Loucy (cell line): ENCODE results near the gene PPL.

Experiments
- H2AFZ ChIP-seq: fragments of 200-600 bp; sonication (generic); 2 replicates; pipeline ENCODE4 v1.6.0; 2016; ENCODE audit warnings: antibody characterized with exemption, mild to moderate bottlenecking, low read length, moderate library complexity
- H3F3A ChIP-seq: fragments of 200-600 bp; 2 replicates; pipeline ENCODE4 v1.6.0; 2016; ENCODE audit warnings: antibody characterized with exemption, low read depth, mild to moderate bottlenecking
- H3K27me3 ChIP-seq: fragments of 200-600 bp; sonication (generic); 2 replicates; pipeline ENCODE4 v1.6.1; 2014; ENCODE audit warnings: low read length, mild to moderate bottlenecking; ENCODE audit not compliant: insufficient read depth, poor library complexity, severe bottlenecking
- H3K36me3 ChIP-seq: fragments of 200-600 bp; sonication (generic); 2 replicates; pipeline ENCODE4 v1.6.1; 2016; ENCODE audit warnings: low read length; ENCODE audit not compliant: insufficient read depth
- H3K4me1 ChIP-seq: fragments of 200-600 bp; sonication (generic); 2 replicates; pipeline ENCODE4 v1.5.1; 2014; ENCODE audit warnings: low read length, mild to moderate bottlenecking; ENCODE audit not compliant: insufficient read depth, poor library complexity, severe bottlenecking
- H3K4me2 ChIP-seq: fragments of 200-600 bp; sonication (generic); 2 replicates; pipeline ENCODE4 v1.6.0; 2014; ENCODE audit warnings: antibody characterized with exemption, low read length, low read depth, mild to moderate bottlenecking; ENCODE audit not compliant: poor library complexity, severe bottlenecking
- H3K4me3 ChIP-seq: fragments of 200-600 bp; sonication (generic); 2 replicates; pipeline ENCODE4 v1.5.1; 2014; ENCODE audit warnings: low read length, mild to moderate bottlenecking, mixed read lengths; ENCODE audit not compliant: poor library complexity, severe bottlenecking
- H3K79me2 ChIP-seq: fragments of 200-600 bp; sonication (generic); 2 replicates; pipeline ENCODE4 v1.6.1; 2014; ENCODE audit warnings: low read length; ENCODE audit not compliant: insufficient read depth
- H3K9ac ChIP-seq: fragments of 200-600 bp; sonication (generic); 2 replicates; pipeline ENCODE4 v1.6.0; 2014; ENCODE audit warnings: mild to moderate bottlenecking, low read depth, low read length, moderate library complexity; ENCODE audit not compliant: poor library complexity, severe bottlenecking
- H3K9me2 ChIP-seq: fragments of 200-600 bp; sonication (generic); replicated peaks from 2 replicates; pipeline ENCODE4 v1.6.1; 2016; ENCODE audit warnings: low read depth, low read length, mixed read lengths
- H3K9me3 ChIP-seq: fragments of 200-600 bp; sonication (generic); 2 replicates; pipeline ENCODE4 v1.6.1; 2014; ENCODE audit warnings: mild to moderate bottlenecking, antibody characterized with exemption, low read length, low read depth; ENCODE audit not compliant: insufficient read depth
- H4K20me1 ChIP-seq: fragments of 200-600 bp; sonication (generic); 2 replicates; pipeline ENCODE4 v1.6.0; 2014; ENCODE audit warnings: antibody characterized with exemption, low read length, mild to moderate bottlenecking; ENCODE audit not compliant: insufficient read depth, poor library complexity, severe bottlenecking
- EZH2phosphoT487 ChIP-seq: fragments of 200-600 bp; IDR thresholded peaks from 2 replicates; pipeline ENCODE4 v1.6.1; 2018; ENCODE audit warnings: antibody characterized with exemption, mild to moderate bottlenecking, moderate library complexity, borderline replicate concordance
- TF ChIP-seq, protein P1 (sequence below): fragments of 200-600 bp; sonication (generic); conservative IDR thresholded peaks from 2 replicates; pipeline ENCODE4 v1.5.1; 2014; ENCODE audit warnings: mild to moderate bottlenecking, antibody characterized with exemption, low read length

Gene PPL

DNA sequence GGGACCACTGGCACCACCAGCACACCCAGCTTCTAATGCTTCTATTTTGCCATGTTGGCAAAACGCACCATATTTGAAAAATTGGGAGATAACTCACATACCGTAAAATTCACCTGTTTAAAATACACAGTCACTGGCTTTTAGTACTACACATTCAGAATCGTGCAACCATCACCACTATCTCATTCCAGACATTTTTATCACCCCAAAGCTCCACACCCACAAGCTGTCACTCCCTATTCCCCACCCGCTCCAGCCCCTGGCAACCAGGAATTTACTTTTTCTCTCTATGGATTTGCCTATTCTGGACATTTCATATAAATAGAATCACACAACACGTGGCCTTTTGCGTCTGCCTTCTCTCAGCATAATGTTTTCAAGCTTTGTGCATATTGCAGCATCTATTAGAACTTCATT is 25.0 kb downstream of the PPL start:
- Histone ChIP-seq H3K36me3 (no peaks in the 10 kb centered on the region), H3K9me2 (no peaks in the 10 kb centered on the region), H3K4me2 (no peak overlapping the region), H3K4me1 (no peaks in the 10 kb centered on the region), H3K9me3 (no peaks in the 10 kb centered on the region), H3K4me3 (no peak overlapping the region), H3K27me3 (no peaks in the 10 kb centered on the region), H3F3A (no peaks in the 10 kb centered on the region), H2AFZ (no peak overlapping the region), H3K79me2 (no peaks in the 10 kb centered on the region), H4K20me1 (no peaks in the 10 kb centered on the region), H3K9ac (no peak overlapping the region)
- TF ChIP-seq, protein P1, sequence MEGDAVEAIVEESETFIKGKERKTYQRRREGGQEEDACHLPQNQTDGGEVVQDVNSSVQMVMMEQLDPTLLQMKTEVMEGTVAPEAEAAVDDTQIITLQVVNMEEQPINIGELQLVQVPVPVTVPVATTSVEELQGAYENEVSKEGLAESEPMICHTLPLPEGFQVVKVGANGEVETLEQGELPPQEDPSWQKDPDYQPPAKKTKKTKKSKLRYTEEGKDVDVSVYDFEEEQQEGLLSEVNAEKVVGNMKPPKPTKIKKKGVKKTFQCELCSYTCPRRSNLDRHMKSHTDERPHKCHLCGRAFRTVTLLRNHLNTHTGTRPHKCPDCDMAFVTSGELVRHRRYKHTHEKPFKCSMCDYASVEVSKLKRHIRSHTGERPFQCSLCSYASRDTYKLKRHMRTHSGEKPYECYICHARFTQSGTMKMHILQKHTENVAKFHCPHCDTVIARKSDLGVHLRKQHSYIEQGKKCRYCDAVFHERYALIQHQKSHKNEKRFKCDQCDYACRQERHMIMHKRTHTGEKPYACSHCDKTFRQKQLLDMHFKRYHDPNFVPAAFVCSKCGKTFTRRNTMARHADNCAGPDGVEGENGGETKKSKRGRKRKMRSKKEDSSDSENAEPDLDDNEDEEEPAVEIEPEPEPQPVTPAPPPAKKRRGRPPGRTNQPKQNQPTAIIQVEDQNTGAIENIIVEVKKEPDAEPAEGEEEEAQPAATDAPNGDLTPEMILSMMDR = no peak
- no peak for TF ChIP-seq EZH2phosphoT487

DNA sequence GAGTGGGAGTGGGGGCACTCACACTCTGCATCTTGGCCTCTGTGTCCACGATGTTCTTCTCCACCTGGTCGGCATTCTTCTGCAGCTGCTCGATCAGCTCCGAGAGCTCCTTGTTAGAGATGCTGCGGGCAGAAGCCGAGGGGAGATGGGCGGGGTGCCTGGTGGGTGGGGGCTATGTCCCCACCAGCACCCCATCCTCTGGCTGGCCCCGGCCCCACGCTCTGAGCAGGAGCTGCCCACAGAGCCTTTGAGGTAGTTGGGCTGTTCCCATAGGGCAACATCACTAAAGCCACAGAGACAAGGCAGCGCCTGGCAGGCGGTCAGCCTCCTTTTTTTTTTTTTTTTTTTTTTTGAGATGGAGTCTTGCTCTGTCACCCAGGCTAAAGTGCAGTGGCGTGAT is 26.1 kb downstream of the PPL start:
- no peaks in the 10 kb centered on the region for H3F3A ChIP-seq
- no peak overlapping the region for H3K4me3 ChIP-seq
- no peaks in the 10 kb centered on the region for H3K79me2 ChIP-seq
- no peaks in the 10 kb centered on the region for H3K4me1 ChIP-seq
- no peaks in the 10 kb centered on the region for H3K27me3 ChIP-seq
- no peaks in the 10 kb centered on the region for H3K36me3 ChIP-seq
- H3K9me3 ChIP-seq = no peaks in the 10 kb centered on the region
- no peak overlapping the region for H3K9ac ChIP-seq
- H4K20me1 ChIP-seq = no peaks in the 10 kb centered on the region
- H3K9me2 ChIP-seq = no peaks in the 10 kb centered on the region
- H2AFZ ChIP-seq = no peak overlapping the region
- H3K4me2 ChIP-seq = no peak overlapping the region
- TF ChIP-seq, protein P1 = no peak

DNA sequence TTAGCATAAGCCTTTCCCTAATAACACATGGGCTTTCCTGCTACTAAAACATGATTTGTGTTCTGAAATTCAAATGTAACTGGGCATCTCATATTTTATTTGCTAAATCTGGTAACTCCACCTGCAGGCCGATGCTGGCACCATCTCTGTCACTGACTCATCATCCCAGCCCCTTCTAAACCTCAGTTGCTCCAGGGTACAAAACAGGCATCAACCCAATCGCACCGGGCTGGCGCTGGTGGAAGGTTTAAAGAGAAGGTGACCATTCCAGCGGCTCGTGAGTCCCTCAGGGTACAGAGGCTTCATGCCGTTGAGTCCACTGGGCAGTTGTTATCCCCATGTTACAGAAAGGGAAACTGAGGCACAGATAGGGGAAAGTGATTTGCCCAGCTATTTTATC is 27.1 kb downstream of the PPL start:
- H2AFZ ChIP-seq = no peak overlapping the region
- H4K20me1 ChIP-seq = no peaks in the 10 kb centered on the region
- no peak overlapping the region for H3K4me3 ChIP-seq
- no peaks in the 10 kb centered on the region for H3K79me2 ChIP-seq
- TF ChIP-seq, protein P1 = no peak
- no peak for TF ChIP-seq EZH2phosphoT487
- no peaks in the 10 kb centered on the region for H3K9me3 ChIP-seq
- no peaks in the 10 kb centered on the region for H3K9me2 ChIP-seq
- no peak overlapping the region for H3K9ac ChIP-seq
- H3K4me2 ChIP-seq = no peak overlapping the region
- no peaks in the 10 kb centered on the region for H3K4me1 ChIP-seq
- no peaks in the 10 kb centered on the region for H3K27me3 ChIP-seq
- no peaks in the 10 kb centered on the region for H3K36me3 ChIP-seq
- H3F3A ChIP-seq = no peaks in the 10 kb centered on the region
